Measurements from ENCODE around the gene MYOM3.

- no peak for TF ChIP-seq POLR2AphosphoS5 (IDR thresholded peaks at IDR 0.05)
- no peak for TF ChIP-seq POLR2A (IDR thresholded peaks at IDR 0.05)
Measured at GRCh38 chr1:24047110-24047477, 64.8 kb downstream of the MYOM3 start.

Data from stomach (tissue), 4 donors.